GM12891 (cell line): ENCODE data around the gene DRD1.

Source experiments
- POLR2A ChIP-seq: IDR thresholded peaks from 2 replicates; pipeline ENCODE4 v1.6.1; 2011; ENCODE audit warnings: low read depth, low read length, control low read depth
- SPI1 ChIP-seq: IDR thresholded peaks from 2 replicates; pipeline ENCODE4 v1.6.1; 2011; ENCODE audit warnings: low read depth, low read length, control low read depth
- TAF1 ChIP-seq: IDR thresholded peaks from 2 replicates; pipeline ENCODE4 v1.6.1; 2011; ENCODE audit warnings: low read depth, low read length, control low read depth

DNA sequence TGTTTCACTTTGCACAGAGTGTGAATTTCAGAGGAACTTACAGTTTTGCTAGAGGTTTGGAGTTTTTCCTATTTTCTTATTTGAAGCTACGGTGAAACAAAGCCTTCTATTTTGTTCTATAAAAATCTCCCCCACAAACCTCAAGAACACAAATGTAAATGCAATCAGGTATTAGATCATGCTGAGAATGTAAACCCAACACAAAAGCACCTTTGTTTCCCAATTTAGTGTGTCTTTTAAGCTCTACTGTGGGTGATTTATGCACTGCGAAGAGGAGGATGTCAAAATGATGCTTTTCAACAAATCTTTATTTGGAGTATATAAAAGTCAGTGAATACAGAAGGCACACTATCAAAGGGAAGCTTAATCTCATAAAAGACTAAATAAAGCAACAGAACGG, 4.3 kb upstream of the DRD1 start:
- no peak for TF ChIP-seq POLR2A
- no peak for TF ChIP-seq SPI1
- TF ChIP-seq TAF1: no peak
